HepG2 (cell line): Measurements from ENCODE around the gene TP53TG5. TPM values are rescaled to one million over a fixed set of nuclear protein-coding genes. Genes with fewer than 3 reads are reported as not detected.

ENCODE experiments used
- CAMTA2 ChIP-seq: sonication (generic); formaldehyde crosslinking; IDR thresholded peaks from 2 replicates; pipeline ENCODE4 v1.4.0; 2020; ENCODE audit warnings: mild to moderate bottlenecking, missing genetic modification reagents, borderline replicate concordance
- DPF2 ChIP-seq: sonication (generic); formaldehyde crosslinking; IDR thresholded peaks from 2 replicates; pipeline ENCODE4 v1.4.0; 2020; ENCODE audit warnings: mild to moderate bottlenecking, low read depth, missing genetic modification reagents, borderline replicate concordance
- SIX1 ChIP-seq: sonication (generic); formaldehyde crosslinking; IDR thresholded peaks from 2 replicates; pipeline ENCODE4 v1.4.0; 2020; ENCODE audit warnings: missing genetic modification reagents, borderline replicate concordance
- SMC3 ChIP-seq: IDR thresholded peaks from 2 replicates; pipeline ENCODE4 v1.6.1; 2011; ENCODE audit warnings: low read length, improper control_type of control experiment
- SPEN ChIP-seq: sonication (generic); formaldehyde crosslinking; IDR thresholded peaks from 2 replicates; pipeline ENCODE4 v1.5.1; 2020; ENCODE audit warnings: low read depth, mild to moderate bottlenecking, missing genetic modification reagents
- TEAD2 ChIP-seq: sonication (generic); formaldehyde crosslinking; IDR thresholded peaks from 2 replicates; pipeline ENCODE4 v1.9.0; 2021; ENCODE audit warnings: missing genetic modification reagents
- TOPORS ChIP-seq: sonication (generic); formaldehyde crosslinking; IDR thresholded peaks from 2 replicates; pipeline ENCODE4 v1.8.0; 2023; ENCODE audit warnings: mild to moderate bottlenecking, missing genetic modification reagents
- XBP1 ChIP-seq: sonication (generic); formaldehyde crosslinking; IDR thresholded peaks from 2 replicates; pipeline ENCODE4 v1.5.0; 2020; ENCODE audit warnings: missing genetic modification reagents
- ZBTB21 ChIP-seq: sonication (generic); formaldehyde crosslinking; IDR thresholded peaks from 2 replicates; pipeline ENCODE4 v1.4.0; 2020; ENCODE audit warnings: missing genetic modification reagents
- ZFP36 ChIP-seq: fragments of 150-350 bp; IDR thresholded peaks from 2 replicates; pipeline ENCODE4 v1.6.1; 2018; ENCODE audit warnings: borderline replicate concordance, low read length, low read depth; ENCODE audit not compliant: partially characterized antibody
- ZMAT3 ChIP-seq: sonication (generic); formaldehyde crosslinking; conservative IDR thresholded peaks from 2 replicates; pipeline ENCODE4 v1.7.0; 2021; ENCODE audit warnings: missing genetic modification reagents
- ZNF362 ChIP-seq: sonication (generic); formaldehyde crosslinking; IDR thresholded peaks from 2 replicates; pipeline ENCODE4 v1.4.0; 2020; ENCODE audit warnings: missing genetic modification reagents, mild to moderate bottlenecking, borderline replicate concordance
- ZNF496 ChIP-seq: sonication (generic); formaldehyde crosslinking; IDR thresholded peaks from 2 replicates; pipeline ENCODE4 v1.8.1; 2023; ENCODE audit warnings: mild to moderate bottlenecking, moderate library complexity, missing genetic modification reagents; ENCODE audit not compliant: insufficient replicate concordance
- ZSCAN29 ChIP-seq: sonication (generic); formaldehyde crosslinking; conservative IDR thresholded peaks from 2 replicates; pipeline ENCODE4 v1.4.0; 2020; ENCODE audit warnings: mild to moderate bottlenecking, missing genetic modification reagents
- polyA plus RNA-seq, 8 experiments: library from polyadenylated mRNA; depleted of rRNA in 3 of 8; stranded (reverse) in 7 of 8; unstranded in 1 of 8; fragments of >200 nt; fragmentation: Illumina TruSeq in 4 of 8; extraction: Trizol in 4 of 8; gene quantifications; 2 replicates each; pipeline versions ENCODE4 v1.2.1 to v1.2.3, GENCODE V29; 2011 to 2016; ENCODE audit warnings: low read depth in 4 of 8, missing spikeins in 1 of 8, mixed read lengths in 1 of 8; ENCODE audit not compliant: insufficient read depth in 1 of 8
- total RNA-seq, 5 experiments: library from RNA; depleted of rRNA; stranded (reverse); fragments of >200 nt; fragmentation: Illumina TruSeq; extraction: Trizol; gene quantifications; 2 replicates each; pipeline ENCODE4 v1.2.3, GENCODE V29; 2016; ENCODE audit warnings: low read depth in 1 of 5
- TF ChIP-seq, protein P1 (sequence below): sonication (generic); formaldehyde crosslinking; IDR thresholded peaks from 2 replicates; pipeline ENCODE4 v1.4.0; 2020; ENCODE audit warnings: missing genetic modification reagents, borderline replicate concordance
- TF ChIP-seq, protein P2 (sequence below): sonication (generic); formaldehyde crosslinking; conservative IDR thresholded peaks from 2 replicates; pipeline ENCODE4 v1.4.0; 2020; ENCODE audit warnings: mild to moderate bottlenecking, missing genetic modification reagents, moderate library complexity
- TF ChIP-seq, protein P3 (sequence below): sonication (generic); formaldehyde crosslinking; IDR thresholded peaks from 2 replicates; pipeline ENCODE4 v1.5.0; 2020; ENCODE audit warnings: missing genetic modification reagents, mild to moderate bottlenecking, borderline replicate concordance
- TF ChIP-seq, protein P4 (sequence below): conservative IDR thresholded peaks from 2 replicates; pipeline ENCODE4 v1.6.1; 2018; ENCODE audit warnings: missing genetic modification reagents
- TF ChIP-seq, protein P5 (sequence below): IDR thresholded peaks from 2 replicates; pipeline ENCODE4 v1.6.1; 2016; ENCODE audit warnings: low read depth, control low read depth

TP53TG5 gene
- total and polyA plus RNA-seq, 2 of the 13 experiments (the other 11 are each of a cell fraction or from before 2014, with no cell fraction given), result 0.11 TPM; not detected in 1

GRCh38 chr20:45338121-45339030 lies 39.7 kb downstream of the TP53TG5 start (continued):
- no peak; the same call in 1 of the 2 replicates for TF ChIP-seq ZMAT3 (CRISPR knock-in tag)
- TF ChIP-seq, protein P1, sequence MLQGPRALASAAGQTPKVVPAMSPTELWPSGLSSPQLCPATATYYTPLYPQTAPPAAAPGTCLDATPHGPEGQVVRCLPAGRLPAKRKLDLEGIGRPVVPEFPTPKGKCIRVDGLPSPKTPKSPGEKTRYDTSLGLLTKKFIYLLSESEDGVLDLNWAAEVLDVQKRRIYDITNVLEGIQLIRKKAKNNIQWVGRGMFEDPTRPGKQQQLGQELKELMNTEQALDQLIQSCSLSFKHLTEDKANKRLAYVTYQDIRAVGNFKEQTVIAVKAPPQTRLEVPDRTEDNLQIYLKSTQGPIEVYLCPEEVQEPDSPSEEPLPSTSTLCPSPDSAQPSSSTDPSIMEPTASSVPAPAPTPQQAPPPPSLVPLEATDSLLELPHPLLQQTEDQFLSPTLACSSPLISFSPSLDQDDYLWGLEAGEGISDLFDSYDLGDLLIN, result no peak
- TF ChIP-seq, protein P2, sequence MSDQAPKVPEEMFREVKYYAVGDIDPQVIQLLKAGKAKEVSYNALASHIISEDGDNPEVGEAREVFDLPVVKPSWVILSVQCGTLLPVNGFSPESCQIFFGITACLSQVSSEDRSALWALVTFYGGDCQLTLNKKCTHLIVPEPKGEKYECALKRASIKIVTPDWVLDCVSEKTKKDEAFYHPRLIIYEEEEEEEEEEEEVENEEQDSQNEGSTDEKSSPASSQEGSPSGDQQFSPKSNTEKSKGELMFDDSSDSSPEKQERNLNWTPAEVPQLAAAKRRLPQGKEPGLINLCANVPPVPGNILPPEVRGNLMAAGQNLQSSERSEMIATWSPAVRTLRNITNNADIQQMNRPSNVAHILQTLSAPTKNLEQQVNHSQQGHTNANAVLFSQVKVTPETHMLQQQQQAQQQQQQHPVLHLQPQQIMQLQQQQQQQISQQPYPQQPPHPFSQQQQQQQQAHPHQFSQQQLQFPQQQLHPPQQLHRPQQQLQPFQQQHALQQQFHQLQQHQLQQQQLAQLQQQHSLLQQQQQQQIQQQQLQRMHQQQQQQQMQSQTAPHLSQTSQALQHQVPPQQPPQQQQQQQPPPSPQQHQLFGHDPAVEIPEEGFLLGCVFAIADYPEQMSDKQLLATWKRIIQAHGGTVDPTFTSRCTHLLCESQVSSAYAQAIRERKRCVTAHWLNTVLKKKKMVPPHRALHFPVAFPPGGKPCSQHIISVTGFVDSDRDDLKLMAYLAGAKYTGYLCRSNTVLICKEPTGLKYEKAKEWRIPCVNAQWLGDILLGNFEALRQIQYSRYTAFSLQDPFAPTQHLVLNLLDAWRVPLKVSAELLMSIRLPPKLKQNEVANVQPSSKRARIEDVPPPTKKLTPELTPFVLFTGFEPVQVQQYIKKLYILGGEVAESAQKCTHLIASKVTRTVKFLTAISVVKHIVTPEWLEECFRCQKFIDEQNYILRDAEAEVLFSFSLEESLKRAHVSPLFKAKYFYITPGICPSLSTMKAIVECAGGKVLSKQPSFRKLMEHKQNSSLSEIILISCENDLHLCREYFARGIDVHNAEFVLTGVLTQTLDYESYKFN (CRISPR knock-in tag), result peak; percentile 84
- TF ChIP-seq SPEN, result 0 out of 2 replicates have a peak, but pooled peaks have one; percentile 31
- TF ChIP-seq XBP1 (CRISPR knock-in tag), result no peak
- TF ChIP-seq, protein P3, sequence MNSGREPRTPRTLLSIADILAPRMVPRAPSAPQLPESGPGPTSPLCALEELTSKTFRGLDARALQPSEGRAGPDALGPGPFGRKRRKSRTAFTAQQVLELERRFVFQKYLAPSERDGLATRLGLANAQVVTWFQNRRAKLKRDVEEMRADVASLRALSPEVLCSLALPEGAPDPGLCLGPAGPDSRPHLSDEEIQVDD (CRISPR knock-in tag), result no peak
- TF ChIP-seq SMC3, result no peak
- no peak for TF ChIP-seq ZNF362
- TF ChIP-seq ZBTB21 (CRISPR knock-in tag), result no peak; the same call in 1 of the 2 replicates
- TF ChIP-seq ZFP36, result no peak
- no peak for TF ChIP-seq SIX1 (CRISPR knock-in tag)
- TF ChIP-seq, protein P4, sequence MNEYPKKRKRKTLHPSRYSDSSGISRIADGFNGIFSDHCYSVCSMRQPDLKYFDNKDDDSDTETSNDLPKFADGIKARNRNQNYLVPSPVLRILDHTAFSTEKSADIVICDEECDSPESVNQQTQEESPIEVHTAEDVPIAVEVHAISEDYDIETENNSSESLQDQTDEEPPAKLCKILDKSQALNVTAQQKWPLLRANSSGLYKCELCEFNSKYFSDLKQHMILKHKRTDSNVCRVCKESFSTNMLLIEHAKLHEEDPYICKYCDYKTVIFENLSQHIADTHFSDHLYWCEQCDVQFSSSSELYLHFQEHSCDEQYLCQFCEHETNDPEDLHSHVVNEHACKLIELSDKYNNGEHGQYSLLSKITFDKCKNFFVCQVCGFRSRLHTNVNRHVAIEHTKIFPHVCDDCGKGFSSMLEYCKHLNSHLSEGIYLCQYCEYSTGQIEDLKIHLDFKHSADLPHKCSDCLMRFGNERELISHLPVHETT, result peak; percentile 31; the same call in 1 of the 2 replicates
- TF ChIP-seq TEAD2 (CRISPR knock-in tag), result no peak
- TF ChIP-seq, protein P5, sequence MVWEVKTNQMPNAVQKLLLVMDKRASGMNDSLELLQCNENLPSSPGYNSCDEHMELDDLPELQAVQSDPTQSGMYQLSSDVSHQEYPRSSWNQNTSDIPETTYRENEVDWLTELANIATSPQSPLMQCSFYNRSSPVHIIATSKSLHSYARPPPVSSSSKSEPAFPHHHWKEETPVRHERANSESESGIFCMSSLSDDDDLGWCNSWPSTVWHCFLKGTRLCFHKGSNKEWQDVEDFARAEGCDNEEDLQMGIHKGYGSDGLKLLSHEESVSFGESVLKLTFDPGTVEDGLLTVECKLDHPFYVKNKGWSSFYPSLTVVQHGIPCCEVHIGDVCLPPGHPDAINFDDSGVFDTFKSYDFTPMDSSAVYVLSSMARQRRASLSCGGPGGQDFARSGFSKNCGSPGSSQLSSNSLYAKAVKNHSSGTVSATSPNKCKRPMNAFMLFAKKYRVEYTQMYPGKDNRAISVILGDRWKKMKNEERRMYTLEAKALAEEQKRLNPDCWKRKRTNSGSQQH (CRISPR knock-in tag), result peak; percentile 22; the same call in 1 of the 2 replicates
- no peak for TF ChIP-seq CAMTA2 (CRISPR knock-in tag)
- TF ChIP-seq ZSCAN29 (CRISPR knock-in tag), result peak; percentile 18; the same call in 1 of the 2 replicates
- peak; percentile 54; the same call in 1 of the 2 replicates for TF ChIP-seq DPF2 (CRISPR knock-in tag)
- no peak for TF ChIP-seq ZNF496 (CRISPR knock-in tag)
- no peak for TF ChIP-seq TOPORS
